MM.1S (cell line): ENCODE results near the gene ANKS3.

ENCODE experiments used
- DNase-seq: peaks from one replicate; pipeline ENCODE4 v3.0.0-alpha.2; 2015
- H2AFZ ChIP-seq: fragments of 300-600 bp; sonication (generic); 2 replicates; pipeline ENCODE4 v1.6.0; 2016; ENCODE audit warnings: antibody characterized with exemption, low read length
- H3F3A ChIP-seq: fragments of 300-600 bp; sonication (generic); 2 replicates; pipeline ENCODE4 v1.6.1; 2016; ENCODE audit warnings: mild to moderate bottlenecking, antibody characterized with exemption, low read length, moderate library complexity, mixed read lengths; ENCODE audit not compliant: insufficient read depth
- H3K27ac ChIP-seq: fragments of 300-600 bp; sonication (generic); 2 replicates; pipeline ENCODE4 v1.5.1; 2016; ENCODE audit warnings: mild to moderate bottlenecking, low read length
- H3K27me3 ChIP-seq: fragments of 300-600 bp; sonication (generic); replicated peaks from 2 replicates; pipeline ENCODE4 v1.6.0; 2016; ENCODE audit warnings: low read length; ENCODE audit not compliant: insufficient read depth
- H3K36me3 ChIP-seq: fragments of 300-600 bp; sonication (generic); replicated peaks from 2 replicates; pipeline ENCODE4 v1.6.1; 2016; ENCODE audit warnings: mild to moderate bottlenecking, low read length, mixed read lengths; ENCODE audit not compliant: insufficient read depth
- H3K4me1 ChIP-seq: fragments of 300-600 bp; sonication (generic); 2 replicates; pipeline ENCODE4 v1.6.1; 2016; ENCODE audit warnings: low read length, mixed read lengths
- H3K4me2 ChIP-seq: fragments of 300-600 bp; sonication (generic); 2 replicates; pipeline ENCODE4 v1.6.0; 2016; ENCODE audit warnings: low read depth, low read length
- H3K4me3 ChIP-seq: fragments of 300-600 bp; sonication (generic); 2 replicates; pipeline ENCODE4 v1.5.1; 2016; ENCODE audit warnings: low read length, mixed read lengths
- H3K79me2 ChIP-seq: fragments of 300-600 bp; sonication (generic); 2 replicates; pipeline ENCODE4 v1.6.1; 2016; ENCODE audit warnings: mixed run types, low read length, mixed read lengths
- H3K9ac ChIP-seq: fragments of 300-600 bp; sonication (generic); 2 replicates; pipeline ENCODE4 v1.6.1; 2016; ENCODE audit warnings: low read length, mixed read lengths
- H3K9me2 ChIP-seq: fragments of 300-600 bp; sonication (generic); replicated peaks from 2 replicates; pipeline ENCODE4 v1.6.1; 2016; ENCODE audit warnings: mild to moderate bottlenecking, low read length, mixed read lengths; ENCODE audit not compliant: insufficient read depth
- H3K9me3 ChIP-seq: fragments of 300-600 bp; sonication (generic); replicated peaks from 2 replicates; pipeline ENCODE4 v1.6.1; 2016; ENCODE audit warnings: mild to moderate bottlenecking, low read length, mixed read lengths; ENCODE audit not compliant: insufficient read depth
- H4K20me1 ChIP-seq: fragments of 300-600 bp; sonication (generic); 2 replicates; pipeline ENCODE4 v1.6.1; 2016; ENCODE audit warnings: mild to moderate bottlenecking, low read length, moderate library complexity, mixed read lengths; ENCODE audit not compliant: insufficient read depth
- EZH2 ChIP-seq: fragments of 300-600 bp; sonication (generic); optimal IDR thresholded peaks from 2 replicates; pipeline ENCODE3; 2017; ENCODE audit warnings: low read depth, mild to moderate bottlenecking, antibody characterized with exemption, low read length, mixed read lengths
- EZH2phosphoT487 ChIP-seq: fragments of 300-600 bp; sonication (generic); IDR thresholded peaks from 2 replicates; pipeline ENCODE4 v1.6.1; 2018; ENCODE audit warnings: antibody characterized with exemption, low read length
- TF ChIP-seq, protein P1 (sequence below): fragments of 300-600 bp; sonication (generic); IDR thresholded peaks from 2 replicates; pipeline ENCODE4 v1.5.1; 2016; ENCODE audit warnings: antibody characterized with exemption, low read length, mixed read lengths

ANKS3 gene

DNA sequence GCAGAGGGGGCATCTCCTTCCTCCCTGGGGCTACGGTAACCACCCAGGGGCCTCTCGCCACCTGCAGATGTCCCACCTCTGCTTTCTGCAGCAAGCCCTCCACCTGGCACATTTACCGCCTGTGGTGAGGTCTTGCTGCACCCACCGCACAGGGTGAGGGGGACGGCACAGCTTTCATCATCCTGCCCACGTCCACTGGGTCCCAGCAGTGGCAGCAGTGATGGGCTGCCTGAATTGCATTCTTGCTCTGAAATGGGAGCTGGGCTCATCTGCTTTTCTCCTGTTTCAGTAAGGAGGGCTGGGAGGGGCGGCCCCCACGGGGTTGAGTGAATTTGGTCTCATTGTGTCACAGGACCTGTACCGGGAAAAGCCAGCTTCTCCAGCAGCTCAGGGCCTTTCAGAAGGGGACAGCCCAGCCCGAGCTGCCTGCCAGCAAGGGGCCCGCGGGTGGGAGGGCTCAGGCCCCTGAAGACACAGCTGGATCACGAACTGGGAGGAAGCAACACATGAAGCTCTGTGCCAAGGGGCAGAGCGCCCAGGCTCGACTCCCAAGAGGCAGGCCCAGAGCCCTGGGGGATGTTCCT, 13.0 kb upstream of the ANKS3 start:
- no peaks in the 10 kb centered on the region for H4K20me1 ChIP-seq
- peak overlapping the region; percentile 67 for H2AFZ ChIP-seq
- H3K9me2 ChIP-seq, result no peaks in the 10 kb centered on the region
- TF ChIP-seq EZH2phosphoT487 (no peak), EZH2 (no peak)
- TF ChIP-seq, protein P1, sequence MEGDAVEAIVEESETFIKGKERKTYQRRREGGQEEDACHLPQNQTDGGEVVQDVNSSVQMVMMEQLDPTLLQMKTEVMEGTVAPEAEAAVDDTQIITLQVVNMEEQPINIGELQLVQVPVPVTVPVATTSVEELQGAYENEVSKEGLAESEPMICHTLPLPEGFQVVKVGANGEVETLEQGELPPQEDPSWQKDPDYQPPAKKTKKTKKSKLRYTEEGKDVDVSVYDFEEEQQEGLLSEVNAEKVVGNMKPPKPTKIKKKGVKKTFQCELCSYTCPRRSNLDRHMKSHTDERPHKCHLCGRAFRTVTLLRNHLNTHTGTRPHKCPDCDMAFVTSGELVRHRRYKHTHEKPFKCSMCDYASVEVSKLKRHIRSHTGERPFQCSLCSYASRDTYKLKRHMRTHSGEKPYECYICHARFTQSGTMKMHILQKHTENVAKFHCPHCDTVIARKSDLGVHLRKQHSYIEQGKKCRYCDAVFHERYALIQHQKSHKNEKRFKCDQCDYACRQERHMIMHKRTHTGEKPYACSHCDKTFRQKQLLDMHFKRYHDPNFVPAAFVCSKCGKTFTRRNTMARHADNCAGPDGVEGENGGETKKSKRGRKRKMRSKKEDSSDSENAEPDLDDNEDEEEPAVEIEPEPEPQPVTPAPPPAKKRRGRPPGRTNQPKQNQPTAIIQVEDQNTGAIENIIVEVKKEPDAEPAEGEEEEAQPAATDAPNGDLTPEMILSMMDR, result no peak
- H3K79me2 ChIP-seq, result no peaks in the 10 kb centered on the region
- no peaks in the 10 kb centered on the region for H3K27me3 ChIP-seq
- peak overlapping the region; percentile 55; the same call in 1 of the 2 replicates for H3K9ac ChIP-seq
- H3K9me3 ChIP-seq, result no peaks in the 10 kb centered on the region
- peak overlapping the region; percentile 75; the same call in 1 of the 2 replicates for H3K27ac ChIP-seq
- H3K36me3 ChIP-seq, result no peaks in the 10 kb centered on the region
- no peak overlapping the region for H3K4me3 ChIP-seq
- no peak for DNase-seq
- H3F3A ChIP-seq, result peaks cover 15% of the 10 kb centered on the region; the same call in 1 of the 2 replicates
- H3K4me1 ChIP-seq, result peaks cover 16% of the 10 kb centered on the region
- peak overlapping the region; percentile 95; the same call in 1 of the 2 replicates for H3K4me2 ChIP-seq

DNA sequence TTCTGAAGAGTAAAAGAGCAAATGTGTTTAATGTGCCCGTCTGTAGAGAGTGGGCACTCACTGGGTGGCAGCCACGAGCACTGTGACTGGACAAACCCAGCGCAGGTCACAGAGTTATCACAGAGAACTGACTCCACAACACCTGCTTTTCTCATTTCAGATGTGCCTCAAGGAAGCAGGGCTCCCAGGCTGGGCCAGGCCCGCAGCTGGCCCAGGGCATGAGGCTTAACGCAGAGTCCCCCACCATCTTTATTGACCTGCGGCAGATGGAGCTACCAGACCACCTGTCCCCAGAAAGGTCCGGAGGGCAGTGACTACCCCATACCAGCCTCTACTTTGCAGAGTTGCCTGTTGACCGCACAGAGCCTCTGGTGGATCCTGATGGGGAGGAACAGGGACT, 12.1 kb upstream of the ANKS3 start:
- TF ChIP-seq, protein P1, result no peak
- TF ChIP-seq EZH2phosphoT487 (no peak), EZH2 (no peak)
- no peak for DNase-seq
- no peak overlapping the region for H3K9ac ChIP-seq
- H3K27me3 ChIP-seq, result no peaks in the 10 kb centered on the region
- no peaks in the 10 kb centered on the region for H4K20me1 ChIP-seq
- no peak overlapping the region for H2AFZ ChIP-seq
- H3K79me2 ChIP-seq, result no peaks in the 10 kb centered on the region
- H3K9me3 ChIP-seq, result no peaks in the 10 kb centered on the region
- no peak overlapping the region for H3K4me3 ChIP-seq
- peaks cover 16% of the 10 kb centered on the region for H3K4me1 ChIP-seq
- no peaks in the 10 kb centered on the region for H3K9me2 ChIP-seq
- no peak overlapping the region for H3K27ac ChIP-seq
- no peaks in the 10 kb centered on the region for H3K36me3 ChIP-seq
- H3K4me2 ChIP-seq, result no peak overlapping the region
- H3F3A ChIP-seq, result peaks cover 15% of the 10 kb centered on the region; the same call in 1 of the 2 replicates

DNA sequence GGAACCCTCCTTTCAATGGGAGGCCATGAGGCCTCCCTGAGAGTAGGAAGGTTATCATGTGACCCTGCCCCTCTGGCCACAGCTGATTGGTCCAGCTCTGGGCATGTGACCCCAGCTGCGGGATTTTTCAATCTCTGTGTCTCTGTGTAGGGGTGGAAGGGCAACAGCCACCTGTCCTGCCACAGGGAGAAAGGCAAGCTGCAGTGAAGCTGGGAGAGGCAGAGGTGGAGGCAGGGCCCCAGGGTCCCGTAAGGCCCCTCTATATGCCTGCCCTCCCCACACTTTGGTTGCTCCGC, 11.2 kb upstream of the ANKS3 start:
- no peaks in the 10 kb centered on the region for H3K36me3 ChIP-seq
- no peak for DNase-seq

More for the DNA sequence above, 11.2 kb upstream of the ANKS3 start:
- Histone ChIP-seq H3K9ac (no peak overlapping the region), H3K4me1 (peaks cover 16% of the 10 kb centered on the region), H3K27me3 (no peaks in the 10 kb centered on the region), H3K4me3 (no peak overlapping the region), H3K27ac (no peak overlapping the region), H3K4me2 (no peak overlapping the region), H3K9me3 (no peaks in the 10 kb centered on the region), H2AFZ (no peak overlapping the region), H4K20me1 (no peaks in the 10 kb centered on the region), H3K79me2 (no peaks in the 10 kb centered on the region), H3F3A (peaks cover 15% of the 10 kb centered on the region; the same call in 1 of the 2 replicates), H3K9me2 (no peaks in the 10 kb centered on the region)
- TF ChIP-seq EZH2phosphoT487 (no peak), EZH2 (no peak)
- TF ChIP-seq, protein P1, result no peak
